GM12878 (cell line): ENCODE data around the gene CHP1. TPM values are rescaled to one million over a fixed set of nuclear protein-coding genes. Genes with fewer than 3 reads are reported as not detected.
A peak's percentile ranks its signal among the peaks of the same experiment; 100 is the strongest.

ENCODE experiments used
- ATAC-seq: fragments of 200-7000 bp; cut with Tn5 transposase; 3 replicates; pipeline ENCODE4 v1.9.1; 2020; ENCODE audit warnings: mild to moderate bottlenecking, moderate library complexity
- BruUV-seq: library from RNA; stranded (reverse); fragments of 400-500 nt; replicated peaks from 2 replicates; lab custom pipeline; 2021; lab: Mats Ljungman, UMichigan
- CTCF ChIA-PET: fragments of 300-600 bp; sonication (Branson Sonifier 250); formaldehyde crosslinking; extraction: SDS; loops from one replicate; lab custom pipeline; 2021; ENCODE audit warnings: inconsistent platforms; lab: Yijun Ruan, JAX
- POLR2A ChIA-PET: fragments of 350-600 bp; formaldehyde crosslinking; extraction: SDS; loops from one replicate; lab custom pipeline; 2021; ENCODE audit warnings: inconsistent platforms; lab: Charles Lee
- RAD21 ChIA-PET: fragments of 300-600 bp; sonication (Branson Sonifier 250); formaldehyde crosslinking; loops from one replicate; lab custom pipeline; 2023; ENCODE audit warnings: antibody characterized with exemption; ENCODE audit not compliant: unreplicated experiment; lab: Charles Lee
- SMC1A ChIA-PET: fragments of 300-600 bp; sonication (Branson Sonifier 250); formaldehyde crosslinking; loops from one replicate; lab custom pipeline; 2023; ENCODE audit not compliant: unreplicated experiment, uncharacterized antibody; lab: Charles Lee
- DNase-seq: peaks from one replicate; pipeline ENCODE4 v3.0.0-alpha.2; 2011; ENCODE audit warnings: low read depth, low spot score
- FAIRE-seq: peaks from 3 replicates; lab custom pipeline; 2011; peaks lifted over from hg19 to GRCh38; lab: Jason Lieb, UNC
- H2AFZ ChIP-seq: 2 replicates; pipeline ENCODE4 v1.6.0; 2011; ENCODE audit warnings: low read depth, low read length, control low read depth; ENCODE audit not compliant: control insufficient read depth
- H3K27ac ChIP-seq: 2 replicates; pipeline ENCODE4 v1.5.1; 2011; ENCODE audit warnings: control low read depth; ENCODE audit not compliant: control insufficient read depth, insufficient read depth
- H3K27me3 ChIP-seq, 2 experiments: replicated peaks in 1 of 2; 2 replicates each; pipeline versions ENCODE4 v1.6.0 to v1.6.1; 2011; ENCODE audit warnings: low read length in 1 of 2; ENCODE audit not compliant: control insufficient read depth in 2 of 2, insufficient read depth in 2 of 2
- H3K36me3 ChIP-seq, 2 experiments: 2 replicates each; pipeline ENCODE4 v1.5.1; 2011; ENCODE audit warnings: low read length in 1 of 2; ENCODE audit not compliant: control insufficient read depth in 2 of 2, insufficient read depth in 2 of 2
- H3K4me1 ChIP-seq: 2 replicates; pipeline ENCODE4 v1.6.1; 2011; ENCODE audit warnings: mild to moderate bottlenecking, low read length, moderate library complexity, mixed read lengths; ENCODE audit not compliant: control insufficient read depth, insufficient read depth
- H3K4me2 ChIP-seq: 2 replicates; pipeline ENCODE4 v1.6.0; 2011; ENCODE audit warnings: control low read depth; ENCODE audit not compliant: control insufficient read depth, insufficient read depth
- H3K4me3 ChIP-seq: fragments of 200-600 bp; sonication (generic); 2 replicates; pipeline ENCODE4 v1.5.1; 2016
- H3K79me2 ChIP-seq: 2 replicates; pipeline ENCODE4 v1.6.0; 2011; ENCODE audit warnings: low read length; ENCODE audit not compliant: control insufficient read depth, insufficient read depth
- H3K9ac ChIP-seq: 2 replicates; pipeline ENCODE4 v1.8.0; 2011; ENCODE audit warnings: low read length, control low read depth, mixed read lengths; ENCODE audit not compliant: control insufficient read depth, insufficient read depth
- H3K9me3 ChIP-seq: replicated peaks from 3 replicates; pipeline ENCODE4 v1.5.1; 2011; ENCODE audit warnings: mild to moderate bottlenecking, low read length; ENCODE audit not compliant: control insufficient read depth, insufficient read depth
- H4K20me1 ChIP-seq: 2 replicates; pipeline ENCODE4 v1.6.0; 2011; ENCODE audit not compliant: control insufficient read depth, insufficient read depth
- CBFB ChIP-seq: IDR thresholded peaks from 2 replicates; pipeline ENCODE4 v1.6.1; 2016; ENCODE audit warnings: antibody characterized with exemption, low read depth
- CHD2 ChIP-seq: IDR thresholded peaks from 2 replicates; pipeline ENCODE4 v1.6.1; 2011; ENCODE audit warnings: low read depth, low read length, improper control_type of control experiment, borderline replicate concordance
- CREB1 ChIP-seq: IDR thresholded peaks from 2 replicates; pipeline ENCODE4 v1.6.1; 2012; ENCODE audit warnings: low read depth, mild to moderate bottlenecking, inconsistent platforms
- EGR1 ChIP-seq, 2 experiments: IDR thresholded peaks; 1 replicate in 1 of 2; 2 replicates in 1 of 2; pipeline ENCODE4 v1.6.1; 2011 to 2012; ENCODE audit warnings: low read depth in 2 of 2, low read length in 2 of 2, borderline replicate concordance in 1 of 2, mild to moderate bottlenecking in 1 of 2, moderate library complexity in 1 of 2
- GATAD2B ChIP-seq: fragments of 450-650 bp; conservative IDR thresholded peaks from 2 replicates; pipeline ENCODE4 v1.6.1; 2017; ENCODE audit warnings: low read depth, mild to moderate bottlenecking, moderate library complexity
- JUND ChIP-seq: IDR thresholded peaks from 2 replicates; pipeline ENCODE4 v1.6.1; 2012; ENCODE audit warnings: low read depth, mild to moderate bottlenecking, low read length, improper control_type of control experiment, moderate library complexity
- KDM1A ChIP-seq: fragments of 200-600 bp; sonication (generic); IDR thresholded peaks from 2 replicates; pipeline ENCODE4 v1.6.1; 2016; ENCODE audit warnings: borderline replicate concordance
- MEF2A ChIP-seq: IDR thresholded peaks from 2 replicates; pipeline ENCODE4 v1.6.1; 2011; ENCODE audit warnings: low read depth, mild to moderate bottlenecking, low read length, moderate library complexity; ENCODE audit not compliant: insufficient read depth
- MEF2B ChIP-seq: fragments of 450-650 bp; IDR thresholded peaks from 2 replicates; pipeline ENCODE4 v1.6.1; 2018; ENCODE audit warnings: mild to moderate bottlenecking, moderate library complexity; ENCODE audit not compliant: partially characterized antibody, poor library complexity, severe bottlenecking
- NR2C1 ChIP-seq: fragments of 450-650 bp; IDR thresholded peaks from 2 replicates; pipeline ENCODE4 v1.6.1; 2017; ENCODE audit warnings: antibody characterized with exemption, mild to moderate bottlenecking, moderate library complexity
- POLR2AphosphoS2 ChIP-seq: IDR thresholded peaks from 2 replicates; pipeline ENCODE4 v1.6.1; 2011; ENCODE audit warnings: low read depth, mild to moderate bottlenecking, low read length, improper control_type of control experiment, moderate library complexity
- RB1 ChIP-seq: fragments of 450-650 bp; formaldehyde crosslinking; IDR thresholded peaks from 2 replicates; pipeline ENCODE4 v1.6.1; 2017; ENCODE audit warnings: mild to moderate bottlenecking, borderline replicate concordance
- RELA ChIP-seq: fragments of 450-650 bp; IDR thresholded peaks from 2 replicates; pipeline ENCODE4 v1.8.0; 2014; ENCODE audit warnings: borderline replicate concordance; ENCODE audit not compliant: partially characterized antibody
- RUNX3 ChIP-seq: IDR thresholded peaks from 2 replicates; pipeline ENCODE4 v1.6.1; 2012; ENCODE audit warnings: low read length, inconsistent platforms
- SMARCA5 ChIP-seq: fragments of 450-650 bp; IDR thresholded peaks from 2 replicates; pipeline ENCODE4 v1.6.1; 2017; ENCODE audit warnings: mild to moderate bottlenecking
- SRF ChIP-seq, 2 experiments: IDR thresholded peaks; 2 replicates each; pipeline ENCODE4 v1.6.1; 2011; ENCODE audit warnings: low read depth in 2 of 2, low read length in 2 of 2, mild to moderate bottlenecking in 1 of 2, moderate library complexity in 1 of 2
- STAT1 ChIP-seq: fragments of 450-650 bp; conservative IDR thresholded peaks from 2 replicates; pipeline ENCODE4 v1.6.1; 2014; ENCODE audit warnings: antibody characterized with exemption, mild to moderate bottlenecking
- TCF7 ChIP-seq: IDR thresholded peaks from 2 replicates; pipeline ENCODE4 v1.6.1; 2014; ENCODE audit warnings: antibody characterized with exemption, borderline replicate concordance
- ZSCAN29 ChIP-seq: fragments of 450-650 bp; IDR thresholded peaks from 2 replicates; pipeline ENCODE4 v1.6.1; 2017; ENCODE audit warnings: mild to moderate bottlenecking, moderate library complexity
- WGBS: methylation state at CpG from one replicate; pipeline ENCODE4 v1.1.6; 2016; ENCODE audit warnings: low lambda C conversion rate; ENCODE audit not compliant: insufficient replicate concordance, insufficient coverage; ENCODE audit errors: missing lambda C conversion rate; 5-methylcytosine and 5-hydroxymethylcytosine counted together
- in situ Hi-C: fragments of 300-500 bp; cut with MboI; formaldehyde crosslinking; loops from 9 replicates; pipeline ENCODE4 v1.14.3; 2018; ENCODE audit warnings: mixed read lengths
- intact Hi-C: fragments of 100-400 bp; cut with micrococcal nuclease; formaldehyde crosslinking; loops from one replicate; pipeline ENCODE4 v1.14.2; 2022; ENCODE audit not compliant: unreplicated experiment
- polyA plus RNA-seq, 11 experiments: library from polyadenylated mRNA; depleted of rRNA in 4 of 11; unstranded in 6 of 11; stranded (reverse) in 5 of 11; fragments of >200 nt; fragmentation: Nextera tagmentation in 4 of 11; fragmentation: Illumina TruSeq in 1 of 11; extraction: Ambion mirVana in 4 of 11; extraction: Trizol in 1 of 11; gene quantifications; 1 replicate in 1 of 11; 2 replicates in 10 of 11; pipeline versions ENCODE4 v1.2.1 to v1.2.3, GENCODE V29; 2011 to 2016; ENCODE audit warnings: inconsistent platforms in 2 of 11, missing spikeins in 2 of 11, low read depth in 1 of 11
- total RNA-seq, 4 experiments: library from RNA; depleted of rRNA in 3 of 4; stranded (reverse); fragments of >200 nt in 3 of 4; fragmentation: Illumina TruSeq in 1 of 4; extraction: Trizol in 1 of 4; gene quantifications; 2 replicates each; pipeline versions ENCODE4 v1.2.1 to v1.2.3, GENCODE V29; 2013 to 2021
- TF ChIP-seq, protein P1 (sequence below): fragments of 450-650 bp; IDR thresholded peaks from 2 replicates; pipeline ENCODE4 v1.6.1; 2016; ENCODE audit warnings: mild to moderate bottlenecking, moderate library complexity, borderline replicate concordance
- TF ChIP-seq, protein P2 (sequence below): fragments of 450-650 bp; IDR thresholded peaks from 2 replicates; pipeline ENCODE4 v1.6.1; 2017; ENCODE audit warnings: borderline replicate concordance

CHP1 gene
- total and polyA plus RNA-seq, 10 of the 15 experiments (the other 5 are each of a cell fraction or from before 2014, with no cell fraction given), result 25.7 to 45.9 (median 39.1) TPM

GRCh38 chr15:41288464-41288863 is 57.4 kb downstream of the CHP1 start:
- no peak for ATAC-seq
- Histone ChIP-seq H3K9me3 (peaks cover 2% of the 10 kb centered on the region), H4K20me1 (no peaks in the 10 kb centered on the region), H3K79me2 (peaks cover 44% of the 10 kb centered on the region), H3K36me3 (peaks cover 3 to 19% of the 10 kb centered on the region in 2 experiments), H3K27me3 (no peaks in the 10 kb centered on the region), H3K4me3 (no peak overlapping the region), H3K27ac (no peak overlapping the region), H3K4me2 (peak overlapping the region; percentile 3; the same call in 1 of the 2 replicates), H2AFZ (no peak overlapping the region), H3K4me1 (peaks cover 13% of the 10 kb centered on the region), H3K9ac (no peak overlapping the region)
- ChIA-PET POLR2A (interaction anchor here (0.6 to 0.8 kb wide), 2 partner anchors 41 to 736 kb away, joined by 5 to 7 read pairs; no protein-coding TSS in a partner anchor), SMC1A (interaction anchor here (0.7 to 0.8 kb wide), 2 partner anchors 48 to 57 kb away, joined by 3 read pairs; partner anchors contain the start of gene CHP1), RAD21 (interaction anchor here (1.5 kb wide), 1 partner anchor 57 kb away, joined by 3 read pairs; the partner anchor contains the start of gene CHP1), CTCF (interaction anchor here (0.5 to 1.6 kb wide), 4 partner anchors 29 to 57 kb away, joined by 3 to 5 read pairs (median 3); partner anchors contain the start of gene CHP1)
- TSS peak; percentile 20 for BruUV-seq
- in situ Hi-C loops, result no loop called here
- no peak for FAIRE-seq
- no peak for DNase-seq
- 95% methylated on average over 1 of the region's 1 CpG for WGBS
- intact Hi-C loops, result no loop called here
- no peak for TF ChIP-seq NR2C1
- no peak for TF ChIP-seq CBFB
- no peak for TF ChIP-seq STAT1
- TF ChIP-seq RUNX3, result no peak
- TF ChIP-seq TCF7, result no peak
- TF ChIP-seq CHD2, result no peak
- TF ChIP-seq, protein P1, sequence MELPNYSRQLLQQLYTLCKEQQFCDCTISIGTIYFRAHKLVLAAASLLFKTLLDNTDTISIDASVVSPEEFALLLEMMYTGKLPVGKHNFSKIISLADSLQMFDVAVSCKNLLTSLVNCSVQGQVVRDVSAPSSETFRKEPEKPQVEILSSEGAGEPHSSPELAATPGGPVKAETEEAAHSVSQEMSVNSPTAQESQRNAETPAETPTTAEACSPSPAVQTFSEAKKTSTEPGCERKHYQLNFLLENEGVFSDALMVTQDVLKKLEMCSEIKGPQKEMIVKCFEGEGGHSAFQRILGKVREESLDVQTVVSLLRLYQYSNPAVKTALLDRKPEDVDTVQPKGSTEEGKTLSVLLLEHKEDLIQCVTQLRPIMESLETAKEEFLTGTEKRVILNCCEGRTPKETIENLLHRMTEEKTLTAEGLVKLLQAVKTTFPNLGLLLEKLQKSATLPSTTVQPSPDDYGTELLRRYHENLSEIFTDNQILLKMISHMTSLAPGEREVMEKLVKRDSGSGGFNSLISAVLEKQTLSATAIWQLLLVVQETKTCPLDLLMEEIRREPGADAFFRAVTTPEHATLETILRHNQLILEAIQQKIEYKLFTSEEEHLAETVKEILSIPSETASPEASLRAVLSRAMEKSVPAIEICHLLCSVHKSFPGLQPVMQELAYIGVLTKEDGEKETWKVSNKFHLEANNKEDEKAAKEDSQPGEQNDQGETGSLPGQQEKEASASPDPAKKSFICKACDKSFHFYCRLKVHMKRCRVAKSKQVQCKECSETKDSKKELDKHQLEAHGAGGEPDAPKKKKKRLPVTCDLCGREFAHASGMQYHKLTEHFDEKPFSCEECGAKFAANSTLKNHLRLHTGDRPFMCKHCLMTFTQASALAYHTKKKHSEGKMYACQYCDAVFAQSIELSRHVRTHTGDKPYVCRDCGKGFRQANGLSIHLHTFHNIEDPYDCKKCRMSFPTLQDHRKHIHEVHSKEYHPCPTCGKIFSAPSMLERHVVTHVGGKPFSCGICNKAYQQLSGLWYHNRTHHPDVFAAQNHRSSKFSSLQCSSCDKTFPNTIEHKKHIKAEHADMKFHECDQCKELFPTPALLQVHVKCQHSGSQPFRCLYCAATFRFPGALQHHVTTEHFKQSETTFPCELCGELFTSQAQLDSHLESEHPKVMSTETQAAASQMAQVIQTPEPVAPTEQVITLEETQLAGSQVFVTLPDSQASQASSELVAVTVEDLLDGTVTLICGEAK, result no peak
- TF ChIP-seq RELA, result no peak
- no peak for TF ChIP-seq RB1
- no peak for TF ChIP-seq ZSCAN29
- TF ChIP-seq JUND, result no peak
- 0 out of 2 replicates have a peak, but pooled peaks have one; percentile 23 for TF ChIP-seq CREB1
- TF ChIP-seq SMARCA5, result no peak
- TF ChIP-seq MEF2A, result no peak
- no peak for TF ChIP-seq KDM1A
- TF ChIP-seq GATAD2B, result no peak
- TF ChIP-seq POLR2AphosphoS2, result no peak
- TF ChIP-seq MEF2B, result no peak
- TF ChIP-seq SRF (IDR thresholded peaks at IDR 0.05; ENCODE audit: low read depth in 2 of 2, low read length in 2 of 2), result 0 out of 4 replicates have a peak, but pooled peaks of 1 of the 2 experiments have one; percentile 46
- TF ChIP-seq, protein P2, sequence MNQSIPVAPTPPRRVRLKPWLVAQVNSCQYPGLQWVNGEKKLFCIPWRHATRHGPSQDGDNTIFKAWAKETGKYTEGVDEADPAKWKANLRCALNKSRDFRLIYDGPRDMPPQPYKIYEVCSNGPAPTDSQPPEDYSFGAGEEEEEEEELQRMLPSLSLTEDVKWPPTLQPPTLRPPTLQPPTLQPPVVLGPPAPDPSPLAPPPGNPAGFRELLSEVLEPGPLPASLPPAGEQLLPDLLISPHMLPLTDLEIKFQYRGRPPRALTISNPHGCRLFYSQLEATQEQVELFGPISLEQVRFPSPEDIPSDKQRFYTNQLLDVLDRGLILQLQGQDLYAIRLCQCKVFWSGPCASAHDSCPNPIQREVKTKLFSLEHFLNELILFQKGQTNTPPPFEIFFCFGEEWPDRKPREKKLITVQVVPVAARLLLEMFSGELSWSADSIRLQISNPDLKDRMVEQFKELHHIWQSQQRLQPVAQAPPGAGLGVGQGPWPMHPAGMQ, result no peak
- TF ChIP-seq EGR1 (IDR thresholded peaks at IDR 0.05; ENCODE audit: borderline replicate concordance in 1 of 2, low read depth in 2 of 2, low read length in 2 of 2), result no peak
